Hindlimb muscle (tissue), 1 donor: ENCODE data around the gene ZNF554. TPM values are rescaled to one million over a fixed set of nuclear protein-coding genes. Genes with fewer than 3 reads are reported as not detected.
"Not testable (repeated sequence)": the region's sequence is repeated elsewhere in the genome, so short reads cannot be mapped to it uniquely, and the experiment has no call there.

Source experiments
- DNase-seq: peaks from one replicate; pipeline ENCODE4 v3.0.0-alpha.2; 2013
- polyA plus RNA-seq: library from polyadenylated mRNA; unstranded; fragments of 120-200 nt; gene quantifications from one replicate; pipeline ENCODE4 v1.2.1, GENCODE V29; 2013; ENCODE audit not compliant: insufficient read length

ZNF554 gene
- polyA plus RNA-seq, 1 donor: 7.2 TPM

GRCh38 chr19:2872175-2872574 is 52.5 kb downstream of the ZNF554 start:
- DNase-seq: not testable (repeated sequence)

- no peak for DNase-seq
Measured at GRCh38 chr19:2877398-2878331, 58.0 kb downstream of the ZNF554 start.

- DNase-seq: no peak
Measured at GRCh38 chr19:2883686-2884439, 64.2 kb downstream of the ZNF554 start.

- no peak for DNase-seq
Measured at GRCh38 chr19:2885736-2886135, 66.1 kb downstream of the ZNF554 start.

Other genes with a start within 250 kb of the ZNF554 start
- gene GNG7, start 117.2 kb upstream of the ZNF554 start, polyA plus RNA-seq: 2.4 TPM
- gene DIRAS1, start 98.5 kb upstream of the ZNF554 start, polyA plus RNA-seq: 1.3 TPM
- 14.8 TPM for gene SLC39A3, start 79.9 kb upstream of the ZNF554 start, polyA plus RNA-seq
- 105 TPM for gene SGTA, start 36.6 kb upstream of the ZNF554 start, polyA plus RNA-seq
- gene THOP1, start 34.4 kb upstream of the ZNF554 start, polyA plus RNA-seq: 54.2 TPM
- 13.3 TPM for gene ZNF555, start 21.6 kb downstream of the ZNF554 start, polyA plus RNA-seq
- 45.1 TPM for gene ZNF556, start 47.5 kb downstream of the ZNF554 start, polyA plus RNA-seq
- 3.2 TPM for gene ZNF57, start 81.1 kb downstream of the ZNF554 start, polyA plus RNA-seq
- 4.0 TPM for gene ZNF77, start 125.1 kb downstream of the ZNF554 start, polyA plus RNA-seq
- gene TLE6, start 157.7 kb downstream of the ZNF554 start, polyA plus RNA-seq: 0.74 TPM
- gene TLE2, start 209.4 kb downstream of the ZNF554 start, polyA plus RNA-seq: 30.8 TPM
- 691 TPM for gene TLE5, start 242.6 kb downstream of the ZNF554 start, polyA plus RNA-seq